ENCODE results near the gene TBC1D4.

DNA sequence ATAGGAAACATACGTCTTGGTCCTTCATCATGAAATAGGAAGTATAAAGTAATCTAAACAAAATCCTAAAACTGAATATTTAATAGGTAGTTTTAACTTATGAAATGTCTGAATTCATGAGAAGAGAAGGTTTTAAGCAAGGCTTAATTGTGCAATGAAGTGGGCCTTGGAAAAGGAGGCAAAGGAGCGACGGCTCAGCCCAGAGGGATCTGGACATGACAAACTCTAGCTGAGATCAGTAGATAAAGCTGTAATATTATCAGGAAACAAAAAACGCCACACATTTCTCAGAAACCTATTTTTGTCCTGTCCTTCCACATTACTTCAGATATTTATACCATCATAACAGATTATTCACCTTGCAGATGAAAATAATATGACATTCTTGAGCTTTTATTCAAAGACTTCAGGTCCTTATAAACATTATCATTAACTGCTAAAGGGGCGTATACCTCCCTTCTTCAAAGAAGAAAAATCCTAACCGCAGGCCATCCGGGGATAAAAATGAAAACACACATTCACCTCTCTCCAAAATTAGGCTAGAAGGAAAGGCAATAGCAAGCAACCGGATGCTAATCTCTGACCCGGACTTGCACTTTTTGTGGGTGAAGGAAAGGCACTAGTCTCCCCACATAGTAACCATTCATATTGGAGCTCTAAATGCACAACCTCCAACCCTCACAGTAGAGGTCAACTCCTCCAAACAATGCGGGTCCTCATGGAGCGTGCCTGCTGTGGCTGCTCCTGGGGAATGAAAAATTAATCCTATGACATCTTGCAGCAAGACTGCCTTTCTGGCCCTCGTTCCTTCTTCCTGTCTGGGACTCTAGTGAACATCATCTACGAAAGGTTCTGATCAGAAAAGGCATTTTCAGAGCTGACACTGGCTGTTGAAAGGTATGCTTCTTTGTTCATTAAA lies 108.8 kb downstream of the TBC1D4 start:
- TF ChIP-seq, protein P1, sequence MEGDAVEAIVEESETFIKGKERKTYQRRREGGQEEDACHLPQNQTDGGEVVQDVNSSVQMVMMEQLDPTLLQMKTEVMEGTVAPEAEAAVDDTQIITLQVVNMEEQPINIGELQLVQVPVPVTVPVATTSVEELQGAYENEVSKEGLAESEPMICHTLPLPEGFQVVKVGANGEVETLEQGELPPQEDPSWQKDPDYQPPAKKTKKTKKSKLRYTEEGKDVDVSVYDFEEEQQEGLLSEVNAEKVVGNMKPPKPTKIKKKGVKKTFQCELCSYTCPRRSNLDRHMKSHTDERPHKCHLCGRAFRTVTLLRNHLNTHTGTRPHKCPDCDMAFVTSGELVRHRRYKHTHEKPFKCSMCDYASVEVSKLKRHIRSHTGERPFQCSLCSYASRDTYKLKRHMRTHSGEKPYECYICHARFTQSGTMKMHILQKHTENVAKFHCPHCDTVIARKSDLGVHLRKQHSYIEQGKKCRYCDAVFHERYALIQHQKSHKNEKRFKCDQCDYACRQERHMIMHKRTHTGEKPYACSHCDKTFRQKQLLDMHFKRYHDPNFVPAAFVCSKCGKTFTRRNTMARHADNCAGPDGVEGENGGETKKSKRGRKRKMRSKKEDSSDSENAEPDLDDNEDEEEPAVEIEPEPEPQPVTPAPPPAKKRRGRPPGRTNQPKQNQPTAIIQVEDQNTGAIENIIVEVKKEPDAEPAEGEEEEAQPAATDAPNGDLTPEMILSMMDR (IDR thresholded peaks at IDR 0.05): no peak
- no peak for TF ChIP-seq POLR2A (IDR thresholded peaks at IDR 0.05)

Measured in prostate gland (tissue), 2 donors.